K562 (cell line): ENCODE data around the gene PRF1. TPM values are rescaled to one million over a fixed set of nuclear protein-coding genes. Genes with fewer than 3 reads are reported as not detected.

Experiments
- FOXK1 ChIP-seq: sonication (generic); formaldehyde crosslinking; IDR thresholded peaks from 2 replicates; pipeline ENCODE4 v1.8.0; 2022; ENCODE audit warnings: missing genetic modification reagents, mild to moderate bottlenecking, borderline replicate concordance
- FOXM1 ChIP-seq, 2 experiments: fragments of 450-650 bp in 1 of 2; sonication (generic) in 1 of 2; formaldehyde crosslinking in 1 of 2; IDR thresholded peaks; 2 replicates each; pipeline versions ENCODE4 v1.6.1 to v1.9.0; 2017 to 2022; ENCODE audit warnings: low read depth in 2 of 2, mild to moderate bottlenecking in 2 of 2, missing genetic modification reagents in 1 of 2, moderate library complexity in 1 of 2
- JUNB ChIP-seq: fragments of 450-650 bp; formaldehyde crosslinking; conservative IDR thresholded peaks from 2 replicates; pipeline ENCODE4 v1.4.0; 2020; ENCODE audit warnings: mild to moderate bottlenecking
- KAT2B ChIP-seq: IDR thresholded peaks from one replicate; pipeline ENCODE4 v1.6.1; 2012; ENCODE audit warnings: low read depth, mild to moderate bottlenecking, control low read depth, inconsistent platforms, low read length, moderate library complexity
- KLF10 ChIP-seq: fragments of 250-450 bp; sonication (Bioruptor Pico); IDR thresholded peaks from 2 replicates; pipeline ENCODE4 v1.6.1; 2021; ENCODE audit warnings: matching md5 sums
- MEIS2 ChIP-seq: fragments of 450-650 bp; IDR thresholded peaks from 2 replicates; pipeline ENCODE4 v1.6.1; 2014; ENCODE audit warnings: mild to moderate bottlenecking; ENCODE audit not compliant: partially characterized antibody
- PBX2 ChIP-seq, 2 experiments: IDR thresholded peaks in 1 of 2; conservative IDR thresholded peaks in 1 of 2; 2 replicates each; pipeline ENCODE4 v1.6.1; 2016; ENCODE audit warnings: low read depth in 2 of 2, mild to moderate bottlenecking in 1 of 2, missing compliant biosample characterization in 1 of 2, missing genetic modification characterization in 1 of 2, moderate library complexity in 1 of 2
- PKNOX1 ChIP-seq: fragments of 450-650 bp; IDR thresholded peaks from 2 replicates; pipeline ENCODE4 v1.6.1; 2016
- RBM34 ChIP-seq: fragments of 200-400 bp; formaldehyde crosslinking; IDR thresholded peaks from 2 replicates; pipeline ENCODE4 v1.6.1; 2018; ENCODE audit warnings: low read length, borderline replicate concordance; ENCODE audit not compliant: insufficient read depth
- RCOR1 ChIP-seq, 2 experiments: IDR thresholded peaks; 2 replicates each; pipeline ENCODE4 v1.6.1; 2012; ENCODE audit warnings: low read depth in 2 of 2, low read length in 2 of 2, borderline replicate concordance in 1 of 2, improper control_type of control experiment in 1 of 2
- SMARCB1 ChIP-seq: IDR thresholded peaks from 2 replicates; pipeline ENCODE4 v1.6.1; 2011; ENCODE audit warnings: improper control_type of control experiment, low read depth; ENCODE audit not compliant: insufficient read length
- ZNF384 ChIP-seq: IDR thresholded peaks from 2 replicates; pipeline ENCODE4 v1.6.1; 2012; ENCODE audit warnings: low read depth, low read length, improper control_type of control experiment
- polyA plus RNA-seq, 8 experiments: library from polyadenylated mRNA; depleted of rRNA in 4 of 8; stranded (reverse) in 5 of 8; unstranded in 3 of 8; fragments of >200 nt; fragmentation: Nextera tagmentation in 2 of 8; fragmentation: Illumina TruSeq in 1 of 8; extraction: Ambion mirVana in 2 of 8; extraction: Trizol in 1 of 8; gene quantifications; 2 replicates each; pipeline versions ENCODE4 v1.2.1 to v1.2.3, GENCODE V29; 2011 to 2014; ENCODE audit warnings: inconsistent platforms in 1 of 8, missing spikeins in 1 of 8
- total RNA-seq, 7 experiments: library from RNA; depleted of rRNA in 6 of 7; stranded (reverse); fragments of >200 nt in 6 of 7; fragmentation: Illumina TruSeq in 2 of 7; extraction: Trizol in 2 of 7; gene quantifications; 2 replicates each; pipeline versions ENCODE4 v1.2.1 to v1.2.3, GENCODE V29; 2011 to 2021; ENCODE audit warnings: low replicate concordance in 1 of 7

The PRF1 gene
- total and polyA plus RNA-seq, 9 of the 15 experiments (the other 6 are each of a cell fraction or from before 2014, with no cell fraction given): 3.8 to 8.6 (median 6.3) TPM

- peak; percentile 72 for TF ChIP-seq PKNOX1
- no peak for TF ChIP-seq PBX2 (CRISPR knock-in tag; IDR thresholded peaks at IDR 0.05; ENCODE audit: low read depth)
- TF ChIP-seq PBX2 (tag; conservative IDR thresholded peaks at IDR 0.05; ENCODE audit: low read depth): 0 out of 2 replicates have a peak, but pooled peaks have one; percentile 42
- no peak for TF ChIP-seq FOXK1 (CRISPR knock-in tag)
- TF ChIP-seq FOXM1 (IDR thresholded peaks at IDR 0.05; ENCODE audit: low read depth): no peak
- TF ChIP-seq FOXM1 (CRISPR knock-in tag; IDR thresholded peaks at IDR 0.05; ENCODE audit: low read depth): no peak
- peak; percentile 45 for TF ChIP-seq MEIS2
- no peak for TF ChIP-seq KAT2B
- TF ChIP-seq ZNF384: no peak
- TF ChIP-seq RCOR1 (IDR thresholded peaks at IDR 0.05; ENCODE audit: borderline replicate concordance in 1 of 2, low read depth in 2 of 2, low read length in 2 of 2): no peak
- TF ChIP-seq RBM34: no peak
- TF ChIP-seq SMARCB1: no peak
- no peak for TF ChIP-seq JUNB (CRISPR knock-in tag)
- TF ChIP-seq KLF10: no peak
- TF ChIP-seq, all 486 proteins: peak for 4
Observed at GRCh38 chr10:70626056-70626455, 23.5 kb upstream of the PRF1 start (continued).
